Fibroblast of villous mesenchyme (primary cell): ENCODE results near the gene HES4. TPM values are rescaled to one million over a fixed set of nuclear protein-coding genes. Genes with fewer than 3 reads are reported as not detected.

ENCODE experiments used
- DNase-seq: peaks from one replicate; pipeline ENCODE4 v3.0.0-alpha.2; 2010; ENCODE audit warnings: low read depth
- H3K4me3 ChIP-seq: 2 replicates; pipeline ENCODE4 v1.5.1; 2011; ENCODE audit warnings: low read depth, mild to moderate bottlenecking, low read length
- total RNA-seq: library from RNA; depleted of rRNA; stranded (reverse); fragments of >200 nt; gene quantifications from 2 replicates; pipeline ENCODE4 v1.2.3, GENCODE V29; 2012
- TF ChIP-seq, protein P1 (sequence below): IDR thresholded peaks from 2 replicates; pipeline ENCODE4 v1.5.1; 2012; ENCODE audit warnings: low read depth, mild to moderate bottlenecking, low read length; ENCODE audit not compliant: insufficient read depth

The HES4 gene
- total RNA-seq, 1 donor, result 2.2 TPM

DNA sequence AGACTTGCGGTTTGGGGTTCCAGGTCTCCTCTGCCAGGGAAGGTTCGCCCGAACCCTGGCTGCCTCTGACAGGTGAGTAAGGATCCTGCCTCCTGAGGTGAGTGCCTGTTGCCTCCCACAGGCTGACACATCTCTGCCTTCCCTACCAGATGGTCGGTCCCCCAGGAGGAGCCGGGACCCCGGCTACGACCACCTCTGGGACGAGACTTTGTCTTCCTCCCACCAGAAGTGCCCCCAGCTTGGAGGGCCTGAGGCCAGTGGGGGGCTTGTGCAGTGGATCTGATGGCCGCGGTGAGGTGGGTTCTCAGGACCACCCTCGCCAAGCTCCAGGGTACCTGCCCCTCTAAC is 25.6 kb downstream of the HES4 start:
- no peak for DNase-seq
- TF ChIP-seq, protein P1, sequence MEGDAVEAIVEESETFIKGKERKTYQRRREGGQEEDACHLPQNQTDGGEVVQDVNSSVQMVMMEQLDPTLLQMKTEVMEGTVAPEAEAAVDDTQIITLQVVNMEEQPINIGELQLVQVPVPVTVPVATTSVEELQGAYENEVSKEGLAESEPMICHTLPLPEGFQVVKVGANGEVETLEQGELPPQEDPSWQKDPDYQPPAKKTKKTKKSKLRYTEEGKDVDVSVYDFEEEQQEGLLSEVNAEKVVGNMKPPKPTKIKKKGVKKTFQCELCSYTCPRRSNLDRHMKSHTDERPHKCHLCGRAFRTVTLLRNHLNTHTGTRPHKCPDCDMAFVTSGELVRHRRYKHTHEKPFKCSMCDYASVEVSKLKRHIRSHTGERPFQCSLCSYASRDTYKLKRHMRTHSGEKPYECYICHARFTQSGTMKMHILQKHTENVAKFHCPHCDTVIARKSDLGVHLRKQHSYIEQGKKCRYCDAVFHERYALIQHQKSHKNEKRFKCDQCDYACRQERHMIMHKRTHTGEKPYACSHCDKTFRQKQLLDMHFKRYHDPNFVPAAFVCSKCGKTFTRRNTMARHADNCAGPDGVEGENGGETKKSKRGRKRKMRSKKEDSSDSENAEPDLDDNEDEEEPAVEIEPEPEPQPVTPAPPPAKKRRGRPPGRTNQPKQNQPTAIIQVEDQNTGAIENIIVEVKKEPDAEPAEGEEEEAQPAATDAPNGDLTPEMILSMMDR, result no peak
- H3K4me3 ChIP-seq, result no peak overlapping the region

DNA sequence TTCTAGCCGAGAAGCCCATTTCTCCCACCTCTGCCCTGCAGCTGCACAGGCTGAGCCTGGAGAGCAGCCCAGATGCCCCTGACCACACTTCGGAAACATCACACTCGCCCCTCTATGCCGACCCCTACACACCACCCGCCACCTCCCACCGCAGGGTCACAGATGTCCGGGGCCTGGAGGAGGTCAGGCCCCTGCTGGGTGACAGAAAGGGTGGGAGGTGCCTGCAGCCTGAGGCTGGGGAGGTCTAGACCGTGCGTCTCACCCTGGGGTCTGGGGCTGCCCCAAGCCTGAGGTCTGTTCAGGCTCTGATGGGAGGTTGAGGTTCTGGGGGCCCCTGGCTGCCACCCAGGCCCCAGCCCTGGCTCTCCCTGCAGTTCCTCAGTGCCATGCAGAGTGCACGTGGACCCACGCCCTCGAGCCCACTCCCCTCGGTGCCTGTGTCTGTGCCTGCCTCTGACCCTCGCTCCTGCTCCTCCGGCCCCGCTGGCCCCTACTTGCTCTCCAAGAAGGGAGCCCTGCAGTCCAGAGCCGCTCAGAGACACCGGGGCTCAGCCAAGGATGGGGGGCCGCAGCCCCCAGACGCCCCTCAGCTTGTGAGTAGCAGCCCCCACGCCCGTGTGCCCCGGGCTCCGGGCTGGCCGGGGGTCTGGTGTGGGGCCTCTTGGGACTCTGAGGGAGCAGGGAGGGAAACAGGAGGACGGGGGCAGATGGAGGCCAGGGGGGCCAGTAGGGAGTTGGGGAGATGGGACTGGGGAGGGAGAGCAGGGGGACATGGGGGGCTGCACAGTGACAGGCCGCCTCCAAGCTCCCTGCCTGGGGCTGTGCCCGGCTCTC is 26.2 kb downstream of the HES4 start:
- TF ChIP-seq, protein P1, result no peak
- H3K4me3 ChIP-seq, result no peak overlapping the region
- no peak for DNase-seq

DNA sequence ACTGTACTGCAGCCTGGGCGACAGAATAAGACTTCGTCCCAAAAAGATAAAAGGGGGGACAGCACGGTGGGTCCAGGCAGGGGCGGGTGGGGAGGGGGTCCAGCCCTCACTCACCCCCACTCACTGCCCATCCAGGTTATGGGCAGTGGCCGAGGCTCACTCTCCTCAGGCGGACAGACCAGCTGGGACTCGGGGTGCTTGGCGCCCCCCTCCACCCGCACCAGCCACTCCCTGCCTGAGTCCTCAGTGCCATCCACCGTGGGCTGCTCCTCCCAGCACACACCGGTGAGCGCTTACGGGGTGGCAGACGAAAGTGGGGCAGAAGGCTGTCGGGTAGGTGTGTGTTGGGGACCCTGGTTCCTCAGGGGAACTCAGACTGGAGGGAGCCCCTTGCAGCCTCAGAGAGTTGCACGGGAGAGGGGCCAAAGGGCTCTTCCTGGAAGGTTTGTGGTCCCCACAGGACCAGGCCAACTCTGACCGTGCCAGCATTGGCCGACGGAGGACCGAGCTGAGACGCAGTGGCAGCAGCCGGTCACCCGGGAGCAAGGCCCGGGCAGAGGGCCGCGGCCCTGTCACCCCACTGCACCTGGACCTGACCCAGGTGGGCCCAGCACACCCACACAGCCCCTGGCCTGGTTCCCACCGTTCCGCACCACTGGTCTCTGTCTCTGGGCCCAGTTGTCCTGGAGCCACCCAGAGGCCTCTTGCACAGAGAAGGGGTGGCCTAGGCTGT is 27.0 kb downstream of the HES4 start:
- no peak for DNase-seq
- no peak overlapping the region for H3K4me3 ChIP-seq
- TF ChIP-seq, protein P1, result no peak

DNA sequence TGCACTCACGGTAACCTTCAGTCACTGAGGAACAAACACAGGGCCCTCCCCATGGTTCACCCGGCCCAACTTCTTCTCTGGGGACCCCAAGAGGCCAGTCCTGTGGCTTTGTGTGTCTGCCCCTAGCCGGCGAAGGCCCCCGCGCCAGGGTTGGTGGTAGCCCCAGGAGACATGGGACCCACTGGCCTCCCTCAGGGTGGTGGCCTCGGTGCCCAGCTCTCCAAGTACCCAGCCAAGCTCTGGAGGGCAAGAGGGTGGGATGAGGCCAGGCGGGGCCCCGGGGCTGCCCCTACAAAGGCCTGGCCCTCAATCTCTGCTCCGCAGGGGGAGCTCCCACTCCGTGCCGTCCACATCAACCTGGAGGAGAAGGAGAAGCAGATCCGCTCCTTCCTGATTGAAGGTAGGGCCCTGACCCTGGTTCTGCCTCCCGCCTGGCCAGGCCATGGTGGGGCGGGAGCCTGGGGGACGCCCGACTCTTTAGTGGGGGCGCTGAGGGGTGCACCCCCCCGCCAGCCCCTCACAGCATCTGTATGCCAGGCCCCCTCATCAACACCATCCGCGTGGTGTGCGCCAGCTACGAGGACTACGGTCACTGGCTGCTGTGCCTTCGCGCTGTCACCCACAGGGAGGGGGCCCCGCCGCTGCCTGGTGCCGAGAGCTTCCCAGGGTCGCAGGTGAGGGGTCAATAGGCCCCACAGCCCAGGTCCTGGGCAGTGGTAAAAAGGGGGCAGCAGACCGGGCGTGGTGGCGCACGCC is 28.0 kb downstream of the HES4 start:
- H3K4me3 ChIP-seq, result no peak overlapping the region
- no peak for DNase-seq

DNA sequence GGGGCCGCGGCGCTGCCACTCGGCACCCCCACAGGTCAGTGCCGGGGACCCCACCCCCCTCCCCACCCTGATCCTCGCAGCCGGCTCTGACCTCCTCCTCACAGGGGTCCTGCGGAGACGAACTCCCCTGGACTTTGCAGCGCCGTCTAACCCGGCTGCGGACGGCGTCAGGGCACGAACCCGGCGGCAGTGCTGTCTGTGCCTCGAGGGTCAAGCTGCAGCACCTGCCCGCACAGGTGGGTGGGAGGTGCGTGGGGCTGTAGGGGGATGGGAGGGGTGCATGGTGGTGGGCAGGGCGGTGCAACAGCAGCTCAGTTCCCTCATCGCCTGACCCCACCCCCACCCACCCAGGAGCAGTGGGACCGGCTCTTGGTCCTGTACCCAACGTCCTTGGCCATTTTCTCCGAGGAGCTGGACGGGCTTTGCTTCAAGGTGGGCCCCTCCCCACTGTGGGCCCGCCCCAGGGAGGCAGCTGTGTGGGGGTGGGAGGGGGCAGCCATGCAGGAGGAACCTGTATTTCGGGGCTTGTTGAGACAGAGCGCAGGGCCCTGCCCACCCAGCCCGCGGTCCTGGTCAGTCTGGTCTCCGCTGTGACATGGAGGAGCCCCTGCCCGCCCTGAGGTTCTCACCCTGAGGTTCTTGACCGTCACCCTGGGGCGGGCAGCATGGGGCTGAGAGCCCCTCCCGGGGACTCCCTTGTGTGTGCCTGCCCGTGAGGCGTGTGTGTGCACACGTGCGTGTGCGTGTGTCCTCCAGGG is 28.7 kb downstream of the HES4 start:
- H3K4me3 ChIP-seq, result no peak overlapping the region
- no peak for DNase-seq
- TF ChIP-seq, protein P1, result no peak

More for the DNA sequence above, 28.0 kb downstream of the HES4 start:
- TF ChIP-seq, protein P1, result no peak
